Astrocyte of the cerebellum (primary cell): ENCODE results near the gene MTLN.
"Not testable (repeated sequence)": the region's sequence is repeated elsewhere in the genome, so short reads cannot be mapped to it uniquely, and the experiment has no call there.

Source experiments
- DNase-seq: peaks from one replicate; pipeline ENCODE4 v3.0.0-alpha.2; 2011; ENCODE audit warnings: low read depth
- H3K4me3 ChIP-seq: 2 replicates; pipeline ENCODE4 v1.5.1; 2011; ENCODE audit warnings: mild to moderate bottlenecking, low read depth, low read length, moderate library complexity
- CTCF ChIP-seq: IDR thresholded peaks from 2 replicates; pipeline ENCODE4 v1.5.1; 2012; ENCODE audit warnings: low read length, low read depth, moderate library complexity, mild to moderate bottlenecking; ENCODE audit errors: missing control alignments
- in situ Hi-C: cut with HindIII; loops from 2 replicates; pipeline ENCODE4 v1.10.0; 2017; ENCODE audit warnings: low sequenced_read_pairs

MTLN gene

GRCh38 chr2:110211938-110212858 is at the start of gene MTLN:
TSS of gene MTLN (minus strand) at chr2:110212547. CDS start at chr2:110212525, 22 bp downstream.
- no peak for DNase-seq
- peak within 1 kb of the TSS; percentile 76 for H3K4me3 ChIP-seq
- TF ChIP-seq CTCF = no peak
- in situ Hi-C loops = no loop called here

DNA sequence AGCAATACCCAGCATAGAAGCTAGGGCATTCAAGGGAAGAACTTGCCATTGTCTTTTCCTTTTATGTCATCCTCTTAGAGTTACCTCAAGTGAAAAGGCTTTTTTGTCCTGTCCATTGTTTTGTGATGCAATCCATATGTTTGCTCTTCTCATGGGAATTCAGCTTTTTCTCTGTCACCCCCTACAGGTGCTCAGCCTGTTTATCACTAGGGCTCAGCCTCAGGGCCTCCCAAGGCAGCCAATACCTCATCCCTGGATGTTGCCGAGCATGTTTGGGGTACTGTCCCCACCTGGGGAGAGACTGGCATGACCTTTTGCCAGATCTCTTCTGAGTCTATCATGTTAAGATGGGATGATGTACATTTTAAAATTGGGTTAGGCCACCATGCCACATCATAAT is 49.6 kb upstream of the MTLN start:
- in situ Hi-C loops, DNase-seq, H3K4me3 ChIP-seq: not testable (repeated sequence)

- peak; percentile 11 for DNase-seq
- H3K4me3 ChIP-seq, in situ Hi-C loops: not testable (repeated sequence)
These were observed 35.9 kb upstream of the MTLN start for GRCh38 chr2:110248081-110248795.

- in situ Hi-C loops, DNase-seq, H3K4me3 ChIP-seq: not testable (repeated sequence)
These were observed 33.4 kb upstream of the MTLN start for GRCh38 chr2:110245488-110246435.

- DNase-seq, H3K4me3 ChIP-seq, in situ Hi-C loops: not testable (repeated sequence)
These were observed 30.9 kb upstream of the MTLN start for GRCh38 chr2:110243283-110243682.

DNA sequence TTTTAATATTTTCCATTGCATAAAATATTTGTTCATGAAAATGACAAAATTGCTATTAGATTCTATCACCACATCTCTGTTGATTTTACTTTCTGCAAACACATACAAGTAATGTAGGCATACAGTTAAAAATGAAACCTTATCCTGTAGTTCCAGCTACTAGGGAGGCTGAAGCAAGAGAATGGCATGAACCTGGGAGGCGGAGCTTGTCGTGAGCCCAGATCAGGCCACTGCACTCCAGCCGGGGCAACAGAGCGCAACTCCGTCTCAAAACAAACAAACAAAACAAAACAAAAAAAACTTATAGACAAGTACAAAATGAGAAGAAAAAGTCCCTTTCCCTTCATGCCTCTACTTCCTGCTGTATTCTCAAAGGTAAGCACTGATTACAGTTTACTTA is 22.2 kb upstream of the MTLN start:
- DNase-seq, in situ Hi-C loops, H3K4me3 ChIP-seq: not testable (repeated sequence)

DNA sequence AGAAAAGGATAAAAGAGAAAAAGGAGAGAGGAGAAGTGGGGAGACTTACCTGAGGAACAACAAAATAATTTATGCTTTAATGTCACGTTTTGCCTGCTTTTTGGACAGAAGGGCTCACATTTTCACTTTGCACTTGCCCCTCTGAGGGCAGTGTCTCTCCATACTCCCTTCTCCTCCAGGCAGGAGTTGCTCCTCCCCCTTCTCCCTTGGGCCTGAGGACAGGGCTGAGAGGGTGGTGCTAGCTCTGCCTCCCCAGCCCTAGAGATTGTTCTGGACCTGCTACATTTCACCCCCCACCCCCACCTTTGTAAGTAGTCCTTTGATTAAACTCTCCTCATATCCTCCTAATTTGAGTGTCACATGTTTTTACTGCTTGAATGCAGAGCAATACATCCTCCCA is 17.5 kb upstream of the MTLN start:
- in situ Hi-C loops, DNase-seq, H3K4me3 ChIP-seq: not testable (repeated sequence)

GRCh38 chr2:110222626-110223025 is 10.3 kb upstream of the MTLN start:
- DNase-seq, in situ Hi-C loops, H3K4me3 ChIP-seq: not testable (repeated sequence)

GRCh38 chr2:110221938-110222337 is 9.6 kb upstream of the MTLN start:
- in situ Hi-C loops = no loop called here
- no peak for TF ChIP-seq CTCF
- DNase-seq = no peak
- no peak overlapping the region for H3K4me3 ChIP-seq

DNA sequence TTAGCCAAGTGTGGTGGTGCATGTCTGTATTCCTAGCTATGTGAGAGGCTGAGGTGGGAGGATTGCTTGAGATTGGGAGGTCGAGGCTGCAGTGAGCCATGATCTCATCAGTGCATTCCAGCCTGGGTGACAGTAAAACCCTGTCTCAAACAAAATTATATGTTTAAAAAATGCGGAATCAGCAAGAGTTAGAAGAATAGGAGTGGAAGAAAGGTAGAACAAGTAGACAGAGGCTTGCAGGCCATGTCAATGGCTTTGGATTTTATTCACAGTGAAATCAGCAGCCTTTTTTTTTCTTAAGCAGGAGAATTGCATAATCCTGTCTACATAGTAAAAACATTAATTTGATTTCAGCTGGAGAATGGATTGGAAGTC is 7.8 kb upstream of the MTLN start:
- in situ Hi-C loops = no loop called here
- no peak for TF ChIP-seq CTCF

More for the DNA sequence above, 7.8 kb upstream of the MTLN start:
- H3K4me3 ChIP-seq = no peak overlapping the region
- no peak for DNase-seq
